Colonic mucosa (tissue), 4 donors: ENCODE measurements around the gene PFDN1. TPM values are rescaled to one million over a fixed set of nuclear protein-coding genes. Genes with fewer than 3 reads are reported as not detected.
A peak's percentile ranks its signal among the peaks of the same experiment; 100 is the strongest.

ENCODE experiments used
- DNase-seq: peaks from one replicate; pipeline ENCODE4 v3.0.0-alpha.2; 2020
- H3K27ac ChIP-seq: fragments of 200-600 bp; one replicate; pipeline ENCODE4 v1.8.0; 2021
- H3K27me3 ChIP-seq: fragments of 200-600 bp; one replicate; pipeline ENCODE4 v1.8.0; 2021
- H3K36me3 ChIP-seq: fragments of 200-600 bp; one replicate; pipeline ENCODE4 v1.8.0; 2021
- H3K4me1 ChIP-seq: fragments of 200-600 bp; one replicate; pipeline ENCODE4 v1.8.0; 2021; ENCODE audit warnings: mild to moderate bottlenecking
- H3K4me3 ChIP-seq: fragments of 200-600 bp; one replicate; pipeline ENCODE4 v1.8.0; 2021
- H3K9ac ChIP-seq, 2 donors: one replicate each; pipeline ENCODE4 v1.7.0; 2013; ENCODE audit warnings: control low read depth in 2 of 2, low read depth in 2 of 2, low read length in 2 of 2
- H3K9me3 ChIP-seq: fragments of 200-600 bp; one replicate; pipeline ENCODE4 v1.8.0; 2021
- CTCF ChIP-seq: fragments of 200-600 bp; IDR thresholded peaks from one replicate; pipeline ENCODE4 v1.8.0; 2022; ENCODE audit warnings: antibody characterized with exemption, mild to moderate bottlenecking
- intact Hi-C: fragments of 100-400 bp; cut with DNase I; formaldehyde crosslinking; loops from one replicate; pipeline ENCODE4 v1.14.1; 2022
- total RNA-seq, 2 donors: library from RNA; stranded (reverse); fragmentation: NEBNext Ultra II Directional in 1 of 2; extraction: Animal tissue kit (Norgen Biotek cat#: 25700) in 1 of 2; gene quantifications; one replicate each; pipeline ENCODE4 v1.2.1, GENCODE V29; 2021
- donor health status: healthy.
- donor health status: DM: no; HTN: no; CAD: no.
- donor health status: DM: no; HTN: no; CAD: no.

The PFDN1 gene
- total RNA-seq, 2 donors from 2014 or later: 41.2 to 41.4 TPM

- Histone ChIP-seq H3K4me1 (no peaks in the 10 kb centered on the region), H3K27ac (no peak overlapping the region), H3K9me3 (no peaks in the 10 kb centered on the region), H3K27me3 (no peaks in the 10 kb centered on the region), H3K36me3 (no peaks in the 10 kb centered on the region), H3K9ac (no peak overlapping the region), H3K4me3 (no peak overlapping the region)
- TF ChIP-seq CTCF: no peak
- intact Hi-C loops: no loop called here
- DNase-seq: no peak
Measured at GRCh38 chr5:140296289-140296688, 6.6 kb downstream of the PFDN1 start.

GRCh38 chr5:140295414-140295813, 7.5 kb downstream of the PFDN1 start:
- H3K4me3 ChIP-seq: no peak overlapping the region
- TF ChIP-seq CTCF: no peak
- no peak overlapping the region for H3K27ac ChIP-seq
- no peak overlapping the region for H3K9ac ChIP-seq
- intact Hi-C loops: no loop called here
- no peaks in the 10 kb centered on the region for H3K4me1 ChIP-seq
- DNase-seq: peak; percentile 36
- no peaks in the 10 kb centered on the region for H3K36me3 ChIP-seq
- no peaks in the 10 kb centered on the region for H3K27me3 ChIP-seq
- H3K9me3 ChIP-seq: no peaks in the 10 kb centered on the region

- Histone ChIP-seq H3K4me3 (no peak overlapping the region), H3K27ac (no peak overlapping the region), H3K4me1 (no peaks in the 10 kb centered on the region), H3K9ac (no peak overlapping the region), H3K27me3 (no peaks in the 10 kb centered on the region), H3K9me3 (no peaks in the 10 kb centered on the region), H3K36me3 (no peaks in the 10 kb centered on the region)
- DNase-seq: no peak
- TF ChIP-seq CTCF: no peak
- intact Hi-C loops: no loop called here
Measured at GRCh38 chr5:140294753-140295152, 8.1 kb downstream of the PFDN1 start.

- DNase-seq: no peak
- no peaks in the 10 kb centered on the region for H3K36me3 ChIP-seq
- H3K9ac ChIP-seq: no peak overlapping the region
- H3K27me3 ChIP-seq: no peaks in the 10 kb centered on the region
- H3K4me1 ChIP-seq: no peaks in the 10 kb centered on the region
- no peaks in the 10 kb centered on the region for H3K9me3 ChIP-seq
- intact Hi-C loops: no loop called here
- TF ChIP-seq CTCF: no peak
- no peak overlapping the region for H3K4me3 ChIP-seq
- H3K27ac ChIP-seq: no peak overlapping the region
Measured at GRCh38 chr5:140293849-140294100, 9.1 kb downstream of the PFDN1 start.

GRCh38 chr5:140293091-140293848, 9.6 kb downstream of the PFDN1 start:
- intact Hi-C loops: no loop called here
- Histone ChIP-seq H3K36me3 (no peaks in the 10 kb centered on the region), H3K4me3 (no peak overlapping the region), H3K4me1 (no peaks in the 10 kb centered on the region), H3K27me3 (no peaks in the 10 kb centered on the region), H3K27ac (no peak overlapping the region), H3K9me3 (no peaks in the 10 kb centered on the region), H3K9ac (no peak overlapping the region)
- no peak for TF ChIP-seq CTCF
- DNase-seq: no peak
